ENCODE data around the gene EPHA3.

The EPHA3 gene

GRCh38 chr3:89101921-89102320 lies 5.5 kb upstream of the EPHA3 start:
- Histone ChIP-seq H3K36me3 (no peaks in the 10 kb centered on the region), H3K27ac (no peak overlapping the region), H3K27me3 (peaks cover 0 to 19% of the 10 kb centered on the region in 2 donors), H3K4me3 (no peak overlapping the region), H3K9me3 (no peaks in the 10 kb centered on the region), H3K4me1 (no peaks in the 10 kb centered on the region)
- intact Hi-C loops (cut with DNase I; ENCODE audit: low total_unique reads): no loop called here
- no peak for DNase-seq
- TF ChIP-seq CTCF (IDR thresholded peaks at IDR 0.05): no peak

GRCh38 chr3:89104499-89104898 lies 2.9 kb upstream of the EPHA3 start:
- intact Hi-C loops (cut with DNase I; ENCODE audit: low total_unique reads): no loop called here
- Histone ChIP-seq H3K27me3 (peaks cover 0 to 34% of the 10 kb centered on the region in 2 donors), H3K36me3 (no peaks in the 10 kb centered on the region), H3K9me3 (no peaks in the 10 kb centered on the region), H3K4me3 (no peak overlapping the region), H3K27ac (peak overlapping the region in 1 of 2 donors; percentile 15), H3K4me1 (peaks cover 0 to 7% (median 3%) of the 10 kb centered on the region in 4 donors)
- no peak for DNase-seq
- TF ChIP-seq CTCF (IDR thresholded peaks at IDR 0.05): no peak

GRCh38 chr3:89105503-89105902 lies 1.9 kb upstream of the EPHA3 start:
- intact Hi-C loops (cut with DNase I; ENCODE audit: low total_unique reads): no loop called here
- no peak for TF ChIP-seq CTCF (IDR thresholded peaks at IDR 0.05)

DNA sequence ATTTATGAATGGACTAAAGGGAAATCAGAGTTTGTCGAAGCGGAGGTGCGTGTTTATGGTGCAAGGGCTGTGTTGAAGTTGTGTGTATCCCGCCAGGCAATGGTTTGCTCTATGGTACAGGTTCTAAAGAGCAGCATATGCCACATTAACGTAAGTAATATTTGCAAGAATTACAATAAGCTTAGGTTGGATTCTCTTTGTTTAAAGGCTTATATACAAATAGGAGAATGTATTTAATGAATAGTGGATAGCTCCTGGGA lies 800 bp downstream of the EPHA3 start:
- peak overlapping the region; percentile 43 to 48 for H3K4me3 ChIP-seq
- no peak for TF ChIP-seq CTCF (IDR thresholded peaks at IDR 0.05)
- H3K4me1 ChIP-seq: peaks cover 0 to 7% (median 3%) of the 10 kb centered on the region in 4 donors
- H3K27me3 ChIP-seq: peaks cover 0 to 34% of the 10 kb centered on the region in 2 donors
- intact Hi-C loops (cut with DNase I; ENCODE audit: low total_unique reads): no loop called here
- no peaks in the 10 kb centered on the region for H3K36me3 ChIP-seq
- no peak for DNase-seq
- H3K9me3 ChIP-seq: no peaks in the 10 kb centered on the region
- H3K27ac ChIP-seq: peak overlapping the region in 1 of 2 donors; percentile 19

More at GRCh38 chr3:89105503-89105902, 1.9 kb upstream of the EPHA3 start:
- Histone ChIP-seq H3K27ac (no peak overlapping the region), H3K4me3 (no peak overlapping the region), H3K9me3 (no peaks in the 10 kb centered on the region), H3K27me3 (peaks cover 0 to 34% of the 10 kb centered on the region in 2 donors), H3K36me3 (no peaks in the 10 kb centered on the region), H3K4me1 (peaks cover 0 to 7% (median 3%) of the 10 kb centered on the region in 4 donors)
- DNase-seq: no peak

DNA sequence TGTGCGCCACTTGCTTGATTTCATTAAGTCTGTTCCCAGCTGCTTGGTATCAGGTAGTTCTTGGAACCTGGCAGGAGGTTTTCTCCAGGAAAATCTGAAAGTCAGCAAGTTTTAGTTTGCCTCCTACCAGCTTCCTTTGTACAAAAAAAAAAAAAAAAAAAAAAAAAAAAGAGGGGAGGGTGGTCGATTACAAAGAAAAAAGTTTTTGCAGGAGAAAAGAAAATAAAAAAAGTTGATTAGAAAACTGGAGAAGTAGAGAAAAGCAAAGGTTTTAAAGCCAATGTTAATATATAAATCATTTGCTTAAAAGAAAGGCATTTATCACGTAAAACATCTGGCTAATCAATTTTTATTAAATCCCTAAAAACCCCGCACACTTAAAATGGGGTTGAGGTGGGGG lies 5.9 kb downstream of the EPHA3 start:
- H3K4me1 ChIP-seq: peaks cover 0 to 13% (median 5%) of the 10 kb centered on the region in 4 donors
- no peak overlapping the region for H3K27ac ChIP-seq
- intact Hi-C loops (cut with DNase I; ENCODE audit: low total_unique reads): no loop called here
- H3K4me3 ChIP-seq: no peak overlapping the region
- no peaks in the 10 kb centered on the region for H3K9me3 ChIP-seq
- DNase-seq: no peak
- peaks cover 0 to 9% of the 10 kb centered on the region in 2 donors for H3K27me3 ChIP-seq
- no peaks in the 10 kb centered on the region for H3K36me3 ChIP-seq
- TF ChIP-seq CTCF (IDR thresholded peaks at IDR 0.05): no peak

Measured in tibial artery (tissue), 4 donors.